HPDE6-E6E7 (cell line): ENCODE measurements around the gene TLE7.

ENCODE experiments used
- DNase-seq: peaks from one replicate; pipeline ENCODE4 v3.0.0; 2011; ENCODE audit warnings: missing footprints; ENCODE audit errors: extremely low spot score

The TLE7 gene

GRCh38 chr16:71442051-71442440 is at the start of gene TLE7:
TLE7 (minus strand) TSS chr16:71442054; CDS start chr16:71433324, 8,730 bp downstream.
- DNase-seq: no peak

DNA sequence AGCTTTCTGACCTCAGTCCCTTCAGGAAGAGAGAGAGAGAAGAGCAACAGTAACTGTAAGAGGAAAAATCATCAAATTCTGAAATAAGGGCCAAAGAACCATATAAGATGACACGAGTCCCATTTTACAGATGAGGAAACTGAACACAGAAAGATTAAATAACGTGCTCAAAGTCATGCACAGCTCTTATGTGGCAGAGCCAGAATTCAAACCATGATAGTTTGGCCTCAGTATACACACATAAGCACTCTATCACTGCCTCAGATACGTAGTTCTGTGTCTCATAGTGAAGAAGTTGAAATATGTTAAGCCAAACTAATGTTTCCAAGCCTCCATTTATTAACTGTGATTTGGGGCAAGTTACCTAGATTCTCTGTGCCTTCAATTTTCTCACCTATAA is 49.2 kb upstream of the TLE7 start:
- no peak for DNase-seq

DNA sequence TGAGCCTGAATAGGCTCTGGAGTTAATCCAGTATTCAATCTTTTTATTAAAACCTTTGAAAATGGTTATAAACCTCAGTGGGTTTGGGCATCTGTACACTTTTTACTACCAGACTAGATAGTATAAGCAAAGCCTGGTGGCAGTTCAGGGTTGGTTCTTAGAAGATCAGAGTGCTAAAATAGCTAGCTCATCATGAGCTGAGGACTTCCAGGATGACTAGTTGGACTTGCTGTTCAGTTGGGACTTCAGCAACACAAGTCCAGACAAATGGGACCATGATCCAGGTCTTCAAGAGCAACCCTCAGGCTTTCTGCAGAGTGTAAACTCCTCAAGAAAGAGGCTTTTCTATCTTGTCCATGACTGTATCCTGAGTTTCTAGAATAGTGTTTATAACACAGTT is 48.5 kb upstream of the TLE7 start:
- DNase-seq: no peak

DNA sequence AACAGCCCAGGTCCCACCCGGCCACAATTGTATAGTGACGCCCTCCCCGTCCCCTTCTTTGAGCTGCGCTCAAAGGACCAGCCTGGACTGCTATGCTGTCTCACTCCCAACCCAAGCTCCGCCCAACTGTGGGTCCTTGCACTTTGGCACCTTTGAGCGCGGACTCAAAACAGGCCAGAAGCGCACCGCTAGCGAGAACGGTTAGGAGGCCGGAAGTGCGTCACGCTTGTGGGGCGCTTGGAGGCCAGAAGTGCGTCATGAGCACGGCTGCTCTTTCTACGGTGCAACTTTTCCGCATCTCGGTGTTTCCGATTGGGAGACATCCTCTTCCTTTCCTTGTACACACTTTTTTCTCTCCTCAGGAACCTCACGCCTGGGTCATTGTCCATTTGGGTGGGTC is 47.3 kb upstream of the TLE7 start, which contains the start of gene ZNF19:
TSS of gene ZNF19 (minus strand) at position 203 of the 400 bp plus-strand sequence. CDS start 7,210 bp downstream, outside the sequence.
- DNase-seq: no peak

DNA sequence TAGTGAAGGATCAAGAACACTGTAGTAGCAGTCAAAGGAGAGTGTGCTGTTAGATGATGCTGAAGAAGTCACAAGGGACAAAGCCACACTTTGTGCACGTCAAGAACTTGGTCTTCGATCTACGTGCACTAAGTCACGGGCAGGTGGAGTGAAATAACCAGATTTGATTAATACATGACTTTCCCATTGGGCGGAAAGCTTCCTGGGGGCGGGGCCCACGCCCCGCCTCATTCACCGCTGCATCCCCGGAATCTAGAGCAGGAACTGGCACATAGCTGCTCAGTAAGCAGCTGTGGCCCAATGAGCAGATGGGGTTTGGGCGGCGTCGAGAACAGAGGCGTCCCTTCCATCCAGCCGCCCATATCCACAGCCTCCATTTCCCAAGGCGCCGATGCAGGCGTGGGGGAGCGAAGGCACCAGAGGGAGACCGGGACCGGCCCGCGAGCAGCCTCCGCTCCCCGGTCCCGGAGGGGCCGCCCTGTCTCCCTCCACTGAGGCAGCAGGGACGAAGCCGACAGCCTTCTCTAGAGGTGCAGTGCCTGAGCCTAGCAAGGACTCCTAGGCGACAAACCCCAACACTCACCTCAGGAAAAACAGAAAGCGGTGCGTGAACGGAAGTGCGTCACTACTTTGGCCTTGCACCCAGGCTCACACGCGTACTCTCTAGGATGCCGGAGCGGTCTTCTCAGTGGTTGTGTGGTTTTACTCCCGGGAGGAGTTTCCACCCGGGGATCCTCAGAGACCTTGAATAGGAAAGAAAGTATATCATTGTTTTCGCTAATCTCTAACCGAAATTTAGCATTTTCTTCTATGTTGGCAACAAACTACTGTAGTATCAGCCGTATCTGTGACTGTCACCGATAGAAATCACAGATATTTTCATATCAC is 42.4 kb upstream of the TLE7 start:
- peak; percentile 90 for DNase-seq

GRCh38 chr16:71482569-71482968 is 40.7 kb upstream of the TLE7 start:
- DNase-seq: no peak

DNA sequence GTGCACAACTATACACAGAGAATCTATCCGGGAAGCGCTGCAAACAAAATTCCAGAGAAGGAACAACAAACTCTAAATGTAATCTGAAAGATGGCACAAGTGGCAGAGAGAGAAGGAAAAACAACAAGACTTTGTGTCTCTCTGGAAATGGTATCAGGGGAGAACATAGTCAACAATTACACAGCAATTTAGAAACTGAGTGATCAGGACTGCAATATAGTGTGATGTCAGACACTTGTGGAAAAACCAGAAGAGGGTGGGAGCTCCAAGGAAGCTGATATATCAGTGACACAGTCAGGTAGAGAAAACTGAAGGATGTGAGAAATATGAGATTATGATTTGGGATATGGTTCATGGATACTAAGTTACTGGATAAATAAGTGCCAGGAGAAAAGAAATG is 39.1 kb upstream of the TLE7 start:
- DNase-seq: no peak

- DNase-seq: peak; percentile 25
Measured at GRCh38 chr16:71479420-71479819, 37.6 kb upstream of the TLE7 start.

GRCh38 chr16:71476457-71477124 is 34.7 kb upstream of the TLE7 start:
- no peak for DNase-seq

- peak; percentile 87 for DNase-seq
Measured at GRCh38 chr16:71474864-71475263, 33.0 kb upstream of the TLE7 start.

DNA sequence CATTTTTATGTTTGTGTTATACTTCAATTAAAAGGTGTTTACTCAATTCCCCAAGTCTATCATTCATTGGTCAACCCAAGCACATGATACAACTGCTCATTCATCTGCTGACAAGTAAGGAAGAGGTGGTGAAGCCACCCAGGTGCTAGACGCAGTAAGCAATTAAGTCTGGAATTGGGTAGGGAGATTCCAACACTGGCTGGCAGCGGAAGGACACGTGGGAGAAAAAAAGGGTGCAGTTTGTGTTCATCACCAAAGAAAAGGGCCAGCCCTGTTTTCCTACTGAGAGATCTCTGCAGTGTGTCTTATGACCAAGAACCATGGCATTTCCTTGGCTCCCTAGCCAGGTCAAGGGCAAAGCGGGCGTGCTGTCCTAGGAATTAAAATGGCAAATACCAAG is 32.0 kb upstream of the TLE7 start:
- DNase-seq: no peak

GRCh38 chr16:71472931-71473330 is 31.1 kb upstream of the TLE7 start:
- no peak for DNase-seq

DNA sequence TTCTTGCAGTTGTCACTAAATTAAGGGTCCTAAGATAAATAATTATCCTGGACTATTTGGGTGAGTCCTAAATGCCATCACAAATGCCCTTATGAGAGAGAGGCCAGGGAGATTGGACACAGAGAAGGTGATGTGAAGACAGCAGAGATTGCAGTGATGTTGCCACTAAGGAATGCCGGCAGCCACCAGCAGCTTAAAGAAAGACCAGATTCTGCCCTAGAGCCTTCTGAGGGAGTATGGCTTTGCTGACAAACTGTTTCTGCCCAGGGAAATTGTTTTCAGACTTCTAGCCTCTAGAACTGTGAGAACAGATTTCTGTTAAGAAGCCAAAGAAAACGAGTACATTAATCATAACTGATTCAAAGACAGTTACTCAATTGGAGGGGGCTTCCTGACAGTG is 30.2 kb upstream of the TLE7 start:
- no peak for DNase-seq

GRCh38 chr16:71467810-71468209 is 26.0 kb upstream of the TLE7 start:
- peak; percentile 53 for DNase-seq

- DNase-seq: no peak
Measured at GRCh38 chr16:71464231-71464630, 22.4 kb upstream of the TLE7 start.

- DNase-seq: peak; percentile 90
Measured at GRCh38 chr16:71461686-71462648, 20.1 kb upstream of the TLE7 start, which contains the start of gene ZNF23. ZNF23 (minus strand) TSS chr16:71462247; CDS start chr16:71456796, 5,451 bp downstream.

- no peak for DNase-seq
Measured at GRCh38 chr16:71460941-71461340, 19.1 kb upstream of the TLE7 start.

GRCh38 chr16:71460236-71460635 is 18.4 kb upstream of the TLE7 start:
- DNase-seq: peak; percentile 37

GRCh38 chr16:71459510-71459909 is 17.7 kb upstream of the TLE7 start:
- no peak for DNase-seq

DNA sequence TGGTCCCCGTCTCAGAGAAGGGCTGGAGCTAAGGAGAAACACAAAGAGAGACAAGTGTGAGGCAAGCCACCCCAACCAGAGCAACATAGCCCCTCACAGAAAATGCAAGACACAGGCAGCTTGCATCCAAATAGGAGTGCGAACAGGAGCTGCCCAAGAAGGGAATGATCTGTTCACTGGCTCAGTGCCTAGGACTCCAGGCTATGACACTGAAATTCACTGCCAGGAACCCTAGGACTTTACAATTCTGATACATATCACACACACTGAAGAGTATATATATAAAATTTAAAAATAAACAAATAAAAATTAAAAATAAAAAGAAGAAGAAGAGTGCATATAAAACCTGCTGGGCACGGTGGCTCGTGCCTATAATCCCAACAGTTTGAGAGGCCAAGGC is 14.9 kb upstream of the TLE7 start:
- no peak for DNase-seq

DNA sequence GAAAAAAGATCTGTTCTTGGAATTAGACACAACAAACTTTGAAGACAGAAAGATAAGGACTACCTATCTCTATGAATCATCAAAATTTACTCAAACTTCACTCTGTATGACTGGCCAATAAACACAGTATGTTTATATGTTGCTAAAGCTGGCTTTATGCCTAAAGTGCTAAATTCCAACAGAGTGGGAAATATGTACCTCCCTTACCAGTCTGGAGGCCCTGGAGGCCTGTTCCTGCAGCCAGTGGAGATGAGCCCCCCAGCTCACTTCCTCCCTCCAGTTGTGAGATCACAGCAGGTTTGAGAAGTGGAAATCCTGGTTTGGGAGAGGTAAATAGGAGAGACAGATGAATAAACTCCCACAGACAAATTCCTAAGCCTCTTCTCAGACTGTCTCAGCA is 11.2 kb upstream of the TLE7 start:
- no peak for DNase-seq

DNA sequence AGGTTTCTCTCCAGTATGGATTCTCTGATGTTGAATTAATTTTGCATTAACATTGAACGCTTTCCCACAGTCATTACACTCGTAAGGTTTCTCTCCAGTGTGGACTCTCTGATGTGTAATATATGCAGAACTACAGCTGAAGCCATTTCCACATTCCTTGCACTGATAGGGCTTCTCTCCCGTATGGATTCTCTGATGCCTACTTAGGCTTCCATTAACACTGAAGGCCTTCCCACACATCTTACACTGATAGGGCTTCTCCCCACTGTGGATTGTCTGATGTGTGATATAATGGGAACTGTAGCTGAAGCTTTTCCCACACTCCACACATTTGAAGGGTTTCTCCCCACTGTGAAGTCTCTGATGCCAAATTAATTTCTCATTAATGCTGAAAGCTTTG is 7.2 kb upstream of the TLE7 start:
- no peak for DNase-seq
